Lower lobe of right lung (tissue), 2 donors: ENCODE results near the gene SNRNP25. TPM values are rescaled to one million over a fixed set of nuclear protein-coding genes. Genes with fewer than 3 reads are reported as not detected.

Source experiments
- ATAC-seq, 2 donors: fragments of 200-7000 bp; cut with Tn5 transposase; one replicate each; pipeline ENCODE4 v1.9.1; 2020 to 2022; ENCODE audit warnings: mild to moderate bottlenecking in 2 of 2, moderate library complexity in 2 of 2
- DNase-seq: peaks from one replicate; pipeline ENCODE4 v3.0.0-alpha.2; 2020
- H3K27ac ChIP-seq: fragments of 200-600 bp; one replicate; pipeline ENCODE4 v1.8.0; 2022
- H3K27me3 ChIP-seq: fragments of 200-600 bp; one replicate; pipeline ENCODE4 v1.8.0; 2022; ENCODE audit warnings: low read depth
- H3K36me3 ChIP-seq: fragments of 200-600 bp; one replicate; pipeline ENCODE4 v1.8.0; 2022; ENCODE audit warnings: mild to moderate bottlenecking
- H3K4me1 ChIP-seq: fragments of 200-600 bp; one replicate; pipeline ENCODE4 v1.8.0; 2022
- H3K4me3 ChIP-seq: fragments of 200-600 bp; one replicate; pipeline ENCODE4 v1.8.0; 2022; ENCODE audit warnings: mild to moderate bottlenecking
- H3K9me3 ChIP-seq: fragments of 200-600 bp; one replicate; pipeline ENCODE4 v1.8.0; 2022
- CTCF ChIP-seq: fragments of 200-600 bp; IDR thresholded peaks from one replicate; pipeline ENCODE4 v1.8.0; 2022; ENCODE audit warnings: antibody characterized with exemption, mild to moderate bottlenecking
- intact Hi-C: fragments of 100-400 bp; cut with DNase I; formaldehyde crosslinking; loops from one replicate; pipeline ENCODE4 v1.11.0; 2022
- total RNA-seq: library from RNA; stranded (reverse); fragmentation: NEBNext Ultra II Directional; extraction: Animal tissue kit (Norgen Biotek cat#: 25700); gene quantifications from one replicate; pipeline ENCODE4 v1.2.1, GENCODE V29; 2021
- donor health status: DM: no; HTN: yes; CAD: no; lungs with severe emphysema.

The SNRNP25 gene
- total RNA-seq, 1 donor from 2014 or later = 18.5 TPM

DNA sequence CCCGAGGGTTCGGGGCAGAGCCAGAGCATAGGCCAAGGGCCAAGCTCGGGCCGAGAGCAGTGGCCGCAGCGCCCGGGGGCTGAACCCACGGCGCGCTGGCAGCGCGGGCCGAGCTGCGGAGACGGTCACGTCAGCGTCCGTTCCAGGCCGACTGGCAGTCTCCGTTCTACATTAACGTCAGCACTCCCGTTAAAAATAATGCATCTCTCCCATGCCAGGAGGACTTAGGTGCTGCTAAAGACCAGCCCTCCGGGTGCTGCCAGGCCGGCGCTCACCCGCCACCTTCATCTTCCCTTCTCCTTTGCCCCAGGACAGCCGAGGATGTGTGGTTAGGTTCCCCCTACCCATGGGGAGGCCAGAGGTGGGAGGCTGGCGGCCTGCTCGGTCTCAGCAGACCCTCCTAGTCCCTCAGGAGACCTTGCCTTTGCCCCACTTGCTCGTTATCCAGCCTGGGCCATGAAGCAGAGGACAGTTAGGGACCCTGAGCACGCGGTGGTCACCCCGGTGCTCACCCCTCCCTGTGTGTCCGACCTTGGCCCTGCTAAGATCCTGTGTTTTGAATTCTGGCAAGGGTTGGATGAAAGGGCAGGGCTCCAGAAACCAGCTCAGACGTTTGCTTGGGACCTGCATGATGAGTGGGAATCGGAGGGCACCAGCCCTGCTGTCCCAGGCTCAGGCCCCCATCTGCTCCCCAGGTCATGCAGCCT, 25.0 kb downstream of the SNRNP25 start:
- peaks cover 54% of the 10 kb centered on the region for H3K4me1 ChIP-seq
- ATAC-seq = peak in 1 of 2 donors; percentile 1
- intact Hi-C loops = no loop called here

DNA sequence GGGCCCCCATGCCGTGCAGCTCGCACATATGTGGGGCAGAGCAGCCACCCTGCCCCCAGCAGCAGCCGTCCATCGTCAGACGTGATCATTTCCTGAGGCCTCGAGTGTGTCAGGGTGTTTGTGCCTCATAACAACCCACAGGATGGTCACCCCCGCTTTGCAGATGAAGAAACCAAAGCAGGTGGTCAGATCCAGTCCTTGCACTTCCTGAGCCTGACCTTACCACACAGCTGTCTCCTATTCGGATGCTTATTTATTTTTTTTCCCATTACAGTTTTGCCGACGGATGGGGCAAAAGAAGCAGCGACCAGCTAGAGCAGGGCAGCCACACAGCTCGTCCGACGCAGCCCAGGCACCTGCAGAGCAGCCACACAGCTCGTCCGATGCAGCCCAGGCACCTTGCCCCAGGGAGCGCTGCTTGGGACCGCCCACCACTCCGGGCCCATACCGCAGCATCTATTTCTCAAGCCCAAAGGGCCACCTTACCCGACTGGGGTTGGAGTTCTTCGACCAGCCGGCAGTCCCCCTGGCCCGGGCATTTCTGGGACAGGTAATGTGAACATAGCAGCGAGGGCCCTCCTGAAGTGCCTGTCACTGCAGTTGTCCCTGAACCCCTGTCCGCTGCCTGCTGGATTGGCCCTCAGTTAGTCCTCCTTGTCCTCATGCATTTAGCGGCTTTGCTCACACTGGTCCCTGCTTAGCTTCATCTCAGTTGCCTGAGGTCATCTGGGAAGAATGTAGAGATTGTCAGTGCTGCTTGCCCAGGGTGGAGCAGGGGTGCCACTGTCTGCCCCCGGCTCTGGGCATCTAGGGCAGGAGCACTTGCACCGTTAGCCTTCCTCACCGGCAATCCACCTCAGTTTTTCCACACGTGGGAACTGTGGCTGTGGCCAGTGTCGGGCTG, 25.8 kb downstream of the SNRNP25 start:
- no peaks in the 10 kb centered on the region for H3K9me3 ChIP-seq
- intact Hi-C loops = no loop called here
- ATAC-seq (no peak), DNase-seq (no peak)
- no peaks in the 10 kb centered on the region for H3K27me3 ChIP-seq
- peak overlapping the region; percentile 94 for H3K27ac ChIP-seq
- no peak for TF ChIP-seq CTCF
- H3K4me1 ChIP-seq = peaks cover 54% of the 10 kb centered on the region
- peaks cover 24% of the 10 kb centered on the region for H3K36me3 ChIP-seq
- peak overlapping the region; percentile 92 for H3K4me3 ChIP-seq

More for the DNA sequence above, 25.0 kb downstream of the SNRNP25 start:
- no peak for TF ChIP-seq CTCF
- Histone ChIP-seq H3K27me3 (no peaks in the 10 kb centered on the region), H3K36me3 (peaks cover 24% of the 10 kb centered on the region), H3K9me3 (no peaks in the 10 kb centered on the region), H3K27ac (peak overlapping the region; percentile 94), H3K4me3 (peak overlapping the region; percentile 92)
- DNase-seq = no peak

GRCh38 chr16:83060-83603, 29.5 kb downstream of the SNRNP25 start:
- Histone ChIP-seq H3K4me1 (peaks cover 47% of the 10 kb centered on the region), H3K27ac (no peak overlapping the region), H3K27me3 (no peaks in the 10 kb centered on the region), H3K36me3 (peaks cover 54% of the 10 kb centered on the region), H3K9me3 (no peaks in the 10 kb centered on the region), H3K4me3 (no peak overlapping the region)
- ATAC-seq = no peak
- intact Hi-C loops = no loop called here
- no peak for DNase-seq
- TF ChIP-seq CTCF = no peak

- no peaks in the 10 kb centered on the region for H3K27me3 ChIP-seq
- no peak for TF ChIP-seq CTCF
- H3K4me1 ChIP-seq = peaks cover 41% of the 10 kb centered on the region
- no peak for DNase-seq
- peaks cover 63% of the 10 kb centered on the region for H3K36me3 ChIP-seq
- ATAC-seq = no peak
- peak overlapping the region; percentile 85 for H3K27ac ChIP-seq
- H3K4me3 ChIP-seq = peak overlapping the region; percentile 2
- H3K9me3 ChIP-seq = no peaks in the 10 kb centered on the region
- intact Hi-C loops = no loop called here
Observed at GRCh38 chr16:83781-84615, 30.4 kb downstream of the SNRNP25 start.
